ENCODE measurements around the gene GOT1.

GRCh38 chr10:99461230-99461629 is 30.8 kb upstream of the GOT1 start:
- TF ChIP-seq CTCF (IDR thresholded peaks at IDR 0.05; ENCODE audit: low read depth, low read length) (no peak), EZH2phosphoT487 (IDR thresholded peaks at IDR 0.05; ENCODE audit: low read depth) (no peak)

Data from OCI-LY3 (cell line).